Tibial nerve (tissue), 4 donors: ENCODE results near the gene RYR1. TPM values are rescaled to one million over a fixed set of nuclear protein-coding genes. Genes with fewer than 3 reads are reported as not detected.

Source experiments
- DNase-seq, 2 donors: peaks; one replicate each; pipeline ENCODE4 v3.0.0-alpha.2; 2019; ENCODE audit warnings: low spot score in 2 of 2
- H3K27ac ChIP-seq, 4 donors: fragments of 200-600 bp; sonication (generic) in 3 of 4; one replicate each; pipeline ENCODE4 v1.5.1; 2017 to 2019; ENCODE audit warnings: mild to moderate bottlenecking in 1 of 4
- H3K27me3 ChIP-seq, 2 donors: fragments of 200-600 bp; sonication (generic) in 1 of 2; one replicate each; pipeline versions ENCODE4 v1.5.1 to v1.6.0; 2017 to 2019
- H3K36me3 ChIP-seq, 3 donors: fragments of 200-600 bp; sonication (generic); one replicate each; pipeline ENCODE4 v1.5.1; 2018 to 2019
- H3K4me1 ChIP-seq, 4 donors: fragments of 200-600 bp; sonication (generic) in 3 of 4; one replicate each; pipeline ENCODE4 v1.5.1; 2017 to 2019
- H3K4me3 ChIP-seq, 4 donors: fragments of 200-600 bp; sonication (generic) in 3 of 4; one replicate each; pipeline ENCODE4 v1.5.1; 2017 to 2019; ENCODE audit warnings: mild to moderate bottlenecking in 1 of 4, moderate library complexity in 1 of 4
- H3K9me3 ChIP-seq, 4 donors: fragments of 200-600 bp; sonication (generic) in 3 of 4; one replicate each; pipeline ENCODE4 v1.5.1; 2017 to 2019
- CTCF ChIP-seq, 5 experiments: fragments of 200-600 bp in 3 of 5; fragments of 450-650 bp in 2 of 5; sonication (generic) in 3 of 5; IDR thresholded peaks; one replicate each; pipeline ENCODE4 v1.5.1; 2016 to 2019; ENCODE audit warnings: antibody characterized with exemption in 5 of 5, mild to moderate bottlenecking in 3 of 5, moderate library complexity in 2 of 5
- EP300 ChIP-seq, 2 donors: sonication (generic); formaldehyde crosslinking; IDR thresholded peaks; one replicate each; pipeline ENCODE4 v1.6.1; 2017; ENCODE audit warnings: antibody characterized with exemption in 2 of 2, mild to moderate bottlenecking in 1 of 2
- POLR2A ChIP-seq, 2 donors: fragments of 450-650 bp; IDR thresholded peaks; one replicate each; pipeline ENCODE4 v1.6.1; 2017; ENCODE audit warnings: antibody characterized with exemption in 2 of 2, mild to moderate bottlenecking in 2 of 2, moderate library complexity in 2 of 2
- WGBS, 2 donors: methylation state at CpG; one replicate each; pipeline ENCODE4 v1.1.5; 2018; 5-methylcytosine and 5-hydroxymethylcytosine counted together
- total RNA-seq, 4 donors: library from RNA; depleted of rRNA; stranded (reverse); fragments of >200 nt; gene quantifications; one replicate each; pipeline ENCODE4 v1.1.0, GENCODE V29; 2016

The RYR1 gene
- total RNA-seq, 4 donors from 2014 or later, result 5.7 to 18.1 (median 12.0) TPM

GRCh38 chr19:38634757-38635482 is 201.4 kb downstream of the RYR1 start:
- peak; percentile 43 to 78 for DNase-seq
- Histone ChIP-seq H3K27me3 (no peaks in the 10 kb centered on the region), H3K4me3 (no peak overlapping the region), H3K27ac (peak overlapping the region in 3 of 4 donors; percentile 8 to 67 (median 28)), H3K9me3 (no peaks in the 10 kb centered on the region), H3K36me3 (peaks cover 2 to 79% (median 7%) of the 10 kb centered on the region in 3 donors), H3K4me1 (peaks cover 0 to 21% (median 4%) of the 10 kb centered on the region in 4 donors)
- TF ChIP-seq CTCF (IDR thresholded peaks at IDR 0.05) (peak; percentile 90 to 97 (median 93)), POLR2A (IDR thresholded peaks at IDR 0.05) (no peak), EP300 (IDR thresholded peaks at IDR 0.05) (peak; percentile 36 to 46)
- 69 to 70% methylated on average over 16 to 17 of the region's 17 CpGs for WGBS, 2 donors

DNA sequence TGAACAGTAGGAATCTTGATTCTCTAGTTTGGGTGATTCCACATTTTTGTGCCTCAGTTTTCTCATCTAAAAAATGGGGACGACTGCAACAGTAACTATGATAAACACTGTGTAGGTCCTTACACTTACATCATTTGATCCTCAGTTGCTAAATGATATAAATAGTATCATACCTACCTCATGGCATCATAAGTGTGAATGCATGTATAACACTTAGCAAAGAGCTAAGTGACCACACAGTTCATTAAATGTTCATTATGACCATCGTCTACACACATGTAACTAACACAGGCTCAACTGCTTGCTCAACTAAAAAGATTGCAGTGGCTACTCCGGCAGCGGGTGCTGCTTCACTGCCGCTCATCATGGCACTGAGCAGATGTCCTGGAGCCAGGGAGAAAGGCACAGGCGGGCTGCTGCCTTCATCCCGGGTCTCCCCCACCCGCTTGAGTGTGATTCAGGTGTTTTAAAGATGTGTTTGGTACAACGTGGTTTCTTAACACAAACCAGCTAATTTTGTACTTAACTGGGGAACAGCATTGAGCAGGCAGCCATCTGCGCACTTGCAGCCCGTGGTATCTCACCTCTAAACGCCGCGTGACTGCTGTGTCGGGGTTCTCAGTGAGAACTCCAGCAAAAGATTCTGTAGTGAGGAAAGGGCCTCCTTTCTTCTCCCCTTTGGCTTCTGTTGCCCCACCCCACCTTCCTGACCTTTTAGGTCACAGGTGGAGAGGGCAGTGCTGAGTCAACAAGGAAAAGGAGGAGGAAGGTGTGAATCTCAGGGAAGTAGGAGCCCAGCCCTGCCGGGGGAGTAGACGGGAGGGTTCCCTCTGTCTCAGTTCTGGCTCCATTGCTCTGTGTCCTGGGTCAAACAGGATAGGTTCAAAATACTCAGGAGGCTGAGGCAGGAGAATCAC is 202.2 kb downstream of the RYR1 start:
- no peak for DNase-seq
- no peak overlapping the region for H3K4me3 ChIP-seq
- WGBS, 2 donors, result 88 to 92% methylated on average over 17 of the region's 17 CpGs
- TF ChIP-seq EP300 (IDR thresholded peaks at IDR 0.05) (no peak), CTCF (IDR thresholded peaks at IDR 0.05) (no peak), POLR2A (IDR thresholded peaks at IDR 0.05) (no peak)
- no peaks in the 10 kb centered on the region for H3K27me3 ChIP-seq
- H3K36me3 ChIP-seq, result peaks cover 0 to 70% (median 7%) of the 10 kb centered on the region in 3 donors
- H3K9me3 ChIP-seq, result no peaks in the 10 kb centered on the region
- H3K27ac ChIP-seq, result peak overlapping the region in 2 of 4 donors; percentile 22 to 58
- H3K4me1 ChIP-seq, result peaks cover 0 to 21% (median 4%) of the 10 kb centered on the region in 4 donors

Other genes with a start within 250 kb of the RYR1 start
- gene DPF1, start 209.5 kb upstream of the RYR1 start, total RNA-seq, result not detected
- gene PPP1R14A, start 177.3 kb upstream of the RYR1 start, total RNA-seq, result 100 to 1,000 TPM in 1 of 4 donors, 10 to 100 TPM in 3; 86.1 to 179 (median 95.3) TPM
- 10 to 100 TPM; 39.0 to 79.1 (median 45.5) TPM for gene SPINT2, start 169.1 kb upstream of the RYR1 start, total RNA-seq
- gene C19orf33, start 129.4 kb upstream of the RYR1 start, total RNA-seq, result 100 to 1,000 TPM in 3 of 4 donors, 10 to 100 TPM in 1; 76.8 to 627 (median 335) TPM
- 10 to 100 TPM; 30.8 to 57.3 (median 46.0) TPM for gene YIF1B, start 117.7 kb upstream of the RYR1 start, total RNA-seq
- gene KCNK6, start 113.8 kb upstream of the RYR1 start, total RNA-seq, result 1 to 10 TPM; 2.6 to 5.4 (median 3.3) TPM
- gene CATSPERG, start 97.9 kb upstream of the RYR1 start, total RNA-seq, result 10 to 100 TPM in 1 of 4 donors, 1 to 10 TPM in 3; 3.3 to 10.2 (median 6.2) TPM
- 100 to 1,000 TPM; 124 to 192 (median 174) TPM for gene PSMD8, start 59.1 kb upstream of the RYR1 start, total RNA-seq
- gene GGN, start 45.7 kb upstream of the RYR1 start, total RNA-seq, result not detected
- gene SPRED3, start 45.0 kb upstream of the RYR1 start, total RNA-seq, result under 1 TPM in 3 of 4 donors, not detected in 1; under 0.01 to 0.60 (median 0.21) TPM
- gene FAM98C, start 30.6 kb upstream of the RYR1 start, total RNA-seq, result 10 to 100 TPM; 24.9 to 69.0 (median 50.3) TPM
- 10 to 100 TPM in 1 of 4 donors, 1 to 10 TPM in 3; 3.1 to 11.7 (median 5.3) TPM for gene RASGRP4, start 7.5 kb upstream of the RYR1 start, total RNA-seq
- gene MAP4K1, start 184.3 kb downstream of the RYR1 start, total RNA-seq, result 10 to 100 TPM in 1 of 4 donors, 1 to 10 TPM in 3; 2.5 to 10.0 (median 8.8) TPM
- 100 to 1,000 TPM; 326 to 534 (median 466) TPM for gene EIF3K, start 185.5 kb downstream of the RYR1 start, total RNA-seq
- 100 to 1,000 TPM; 342 to 463 (median 382) TPM for gene ACTN4, start 214.0 kb downstream of the RYR1 start, total RNA-seq